Fibroblast of upper back skin (primary cell): Measurements from ENCODE around the gene AFAP1.

Experiments
- DNase-seq: peaks from one replicate; pipeline ENCODE4 v3.0.0-alpha.2; 2013

The AFAP1 gene

DNA sequence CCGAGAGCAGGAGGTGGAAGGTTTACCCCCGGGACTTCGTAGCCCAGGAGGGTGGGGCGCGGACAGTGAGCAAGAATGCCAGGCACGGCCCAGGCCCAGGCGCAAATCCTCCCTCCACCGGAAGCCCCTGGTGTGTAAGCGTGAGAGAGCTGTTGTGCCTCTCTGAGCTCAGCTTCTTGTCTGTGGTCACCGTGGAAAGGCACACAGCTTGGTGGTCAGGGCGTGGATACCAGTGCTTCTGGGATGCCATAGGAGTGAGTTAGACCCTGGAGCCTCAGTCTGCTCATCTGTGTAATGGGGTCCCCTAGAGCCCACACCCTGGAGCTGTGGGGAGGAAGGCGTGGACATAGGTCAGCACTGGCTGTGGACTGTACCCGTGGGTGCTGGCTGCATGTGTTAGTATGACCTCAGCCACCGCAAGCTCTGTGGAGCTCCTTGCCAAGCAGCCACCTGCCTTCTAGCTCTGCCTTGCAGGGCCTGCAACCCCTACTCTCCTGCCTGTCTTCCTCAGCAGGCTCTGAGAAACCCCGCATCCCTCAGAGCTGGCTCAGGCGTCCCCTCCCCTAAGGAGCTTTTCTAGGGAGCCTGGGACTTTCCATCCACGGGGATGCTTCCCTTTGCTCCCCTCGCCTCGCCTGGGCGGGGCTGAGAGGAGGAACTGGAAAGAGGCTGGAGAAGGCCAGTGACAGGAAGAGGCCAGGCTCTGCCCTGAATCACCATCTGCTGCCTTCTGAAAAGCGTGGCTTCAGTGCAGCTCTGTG, 28.0 kb upstream of the AFAP1 start:
- DNase-seq = no peak

DNA sequence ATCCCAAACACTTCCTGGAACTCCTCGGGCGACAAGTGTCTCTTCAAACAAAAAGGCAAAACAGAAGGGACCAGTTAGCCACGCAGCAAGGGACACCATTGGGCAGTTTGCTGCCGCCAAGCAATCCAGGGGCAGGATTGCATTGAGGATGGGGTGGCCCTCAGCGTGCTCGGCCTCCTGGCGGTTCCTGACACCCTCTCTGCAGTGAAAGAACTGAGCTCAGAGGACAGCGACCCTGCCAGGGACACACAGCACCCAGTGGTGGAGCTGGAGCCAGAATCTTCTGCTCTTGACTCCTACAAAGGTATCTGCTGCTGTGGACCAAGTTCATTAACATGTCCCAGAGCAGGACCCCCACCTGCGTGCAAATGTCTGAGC, 27.4 kb upstream of the AFAP1 start:
- DNase-seq = no peak

DNA sequence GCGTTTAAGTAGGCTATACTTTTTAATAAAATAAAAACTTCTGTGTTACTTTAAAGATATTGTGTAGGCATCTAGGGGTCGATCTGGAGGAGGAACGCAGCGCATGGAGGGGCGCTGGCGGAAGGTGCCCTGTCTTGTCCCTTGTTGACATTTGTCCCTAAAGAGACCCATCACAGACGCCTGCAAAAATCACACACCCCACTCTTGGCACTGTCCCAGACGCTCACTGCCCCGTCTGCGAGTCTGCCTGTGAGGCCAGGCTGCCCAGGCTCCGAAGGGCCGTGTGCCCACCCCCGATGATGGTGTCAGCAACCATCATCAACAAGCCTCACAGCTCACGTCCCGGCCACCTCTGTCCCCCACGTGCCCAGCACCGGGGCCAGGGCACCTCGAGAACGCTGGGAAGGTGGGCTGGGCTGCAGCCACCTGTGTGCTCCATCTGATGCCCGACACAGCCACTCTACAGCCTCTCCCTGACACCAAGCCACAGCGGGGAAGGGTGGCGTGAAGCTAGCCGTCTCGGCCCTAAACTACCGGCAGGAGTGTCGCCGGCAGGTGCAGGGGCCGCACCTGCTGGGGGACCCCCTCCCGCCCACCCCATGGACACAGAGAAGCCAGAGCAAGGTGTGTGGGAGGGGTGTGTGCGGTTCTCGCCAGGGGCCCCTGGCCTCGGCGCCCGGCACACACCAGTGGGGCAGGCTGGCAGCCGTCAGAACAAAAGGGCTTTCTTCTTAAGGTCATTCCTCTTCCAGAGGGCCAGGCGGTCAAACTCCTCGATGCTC, 26.8 kb upstream of the AFAP1 start:
- no peak for DNase-seq

DNA sequence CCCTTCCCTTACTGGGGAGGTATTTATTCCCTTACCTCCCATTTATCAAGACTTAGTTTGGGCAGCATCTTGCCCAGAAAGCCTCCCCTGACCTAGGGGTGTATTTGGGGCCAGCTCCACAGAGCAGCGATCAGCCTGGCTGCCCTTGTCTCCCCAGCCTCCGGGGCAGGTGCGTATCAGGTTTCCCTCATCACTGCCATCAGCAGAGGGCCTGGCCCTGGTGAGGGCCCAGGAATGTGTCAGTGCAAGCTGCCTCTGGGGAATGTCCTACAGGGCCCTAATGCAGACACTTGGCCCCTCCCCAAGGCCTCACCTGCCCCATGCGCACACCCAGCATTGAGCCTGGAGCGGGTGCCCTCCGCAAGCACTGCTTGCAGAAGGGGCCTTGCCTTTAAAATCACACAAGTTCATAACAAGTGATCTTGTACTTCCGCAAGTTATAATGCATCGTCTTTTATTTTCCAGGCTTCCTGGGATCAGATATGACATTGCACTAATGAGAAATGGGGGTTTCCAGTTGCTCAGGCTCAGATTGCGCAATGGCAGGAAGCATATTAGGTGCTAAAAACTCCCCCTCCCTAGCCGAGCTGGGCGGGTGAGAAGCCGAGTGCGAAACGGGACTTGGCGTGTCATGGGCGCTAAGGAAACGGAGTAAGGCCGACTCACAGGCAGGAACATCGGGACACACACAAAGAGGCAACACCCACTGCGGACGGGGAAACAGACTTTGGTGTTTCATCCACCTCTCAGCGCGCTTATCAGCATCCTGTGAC, 25.4 kb upstream of the AFAP1 start:
- peak; percentile 47 for DNase-seq

DNA sequence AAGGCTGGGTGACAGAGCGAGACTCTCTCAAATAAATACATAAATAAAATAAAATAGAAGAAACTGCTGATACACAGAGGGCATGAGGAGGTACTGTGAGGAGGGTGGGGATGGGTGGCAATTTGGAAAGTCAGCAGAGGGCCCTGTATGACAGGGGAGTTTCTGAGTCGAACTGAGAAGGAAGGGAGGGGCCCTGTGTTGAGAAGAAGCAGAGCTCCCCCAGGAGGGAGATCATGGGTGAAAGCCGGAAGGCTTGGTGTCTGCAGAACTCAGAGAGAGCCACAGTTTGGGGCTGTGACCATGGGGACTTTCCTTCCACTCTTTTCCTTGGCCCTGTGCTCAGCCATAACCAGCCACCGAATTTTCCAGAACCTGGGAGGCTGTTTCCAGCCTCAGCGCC, 24.8 kb upstream of the AFAP1 start:
- no peak for DNase-seq

DNA sequence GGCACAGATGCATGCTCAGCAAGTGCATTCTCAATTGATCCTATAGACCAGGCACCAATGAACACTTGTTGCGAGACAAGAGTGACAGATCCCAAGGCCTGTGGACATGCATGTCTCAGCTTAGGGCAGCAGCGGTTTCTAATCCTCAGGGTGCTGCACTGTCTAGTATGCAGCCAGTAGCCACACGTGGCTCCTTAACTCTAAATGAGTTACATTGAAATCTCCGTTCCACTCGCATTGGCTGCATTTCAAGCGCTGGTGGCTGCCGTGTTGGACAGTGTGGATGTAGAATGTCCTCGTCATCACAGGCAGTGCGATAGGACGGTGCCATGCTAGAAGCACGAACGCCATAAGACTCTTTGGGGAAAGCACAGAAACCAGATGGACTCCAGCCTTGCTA, 24.0 kb upstream of the AFAP1 start:
- DNase-seq = no peak

DNA sequence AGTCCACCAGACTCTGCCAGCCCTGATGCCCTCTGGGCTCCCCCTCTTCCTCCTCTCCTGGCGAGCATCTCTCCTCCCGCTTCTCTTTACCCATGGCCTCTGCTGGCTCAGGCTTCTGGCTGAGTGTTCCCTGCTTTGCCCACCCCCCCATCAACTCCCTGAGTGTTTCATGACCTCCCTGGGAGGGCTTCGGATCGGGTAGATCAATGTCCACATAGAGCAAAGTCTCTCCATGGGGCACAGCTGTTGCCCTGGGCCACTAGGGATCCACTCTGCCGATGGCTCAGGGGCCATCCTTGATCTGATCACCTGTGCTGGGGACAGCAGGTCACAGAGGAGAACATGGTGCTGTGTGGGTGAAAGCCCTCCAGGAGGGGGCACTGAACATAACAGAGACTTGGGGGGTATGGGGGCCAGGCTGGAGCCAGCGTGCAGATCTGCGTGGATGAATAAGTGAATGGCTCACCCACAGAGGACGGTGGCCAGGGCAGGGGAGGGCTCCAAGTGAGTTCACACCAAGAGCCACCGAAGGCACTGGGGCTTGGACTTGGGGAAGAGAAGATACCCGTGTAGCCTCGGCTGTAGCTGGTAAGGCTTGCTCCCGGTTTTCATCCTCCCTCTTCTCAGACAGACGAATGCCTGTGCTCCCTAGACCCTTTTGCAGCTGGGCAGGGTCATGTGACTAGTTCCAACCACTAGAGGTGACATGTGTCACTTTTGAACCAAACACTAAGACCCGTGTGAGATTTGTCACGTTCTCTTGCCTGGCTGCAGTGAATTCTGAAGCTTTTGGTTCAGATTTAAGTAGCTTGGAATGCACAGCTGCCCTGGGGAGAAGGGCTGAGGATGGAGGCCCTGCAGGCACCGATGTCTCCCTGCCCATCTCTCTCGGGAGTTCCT, 23.2 kb upstream of the AFAP1 start:
- DNase-seq = no peak

DNA sequence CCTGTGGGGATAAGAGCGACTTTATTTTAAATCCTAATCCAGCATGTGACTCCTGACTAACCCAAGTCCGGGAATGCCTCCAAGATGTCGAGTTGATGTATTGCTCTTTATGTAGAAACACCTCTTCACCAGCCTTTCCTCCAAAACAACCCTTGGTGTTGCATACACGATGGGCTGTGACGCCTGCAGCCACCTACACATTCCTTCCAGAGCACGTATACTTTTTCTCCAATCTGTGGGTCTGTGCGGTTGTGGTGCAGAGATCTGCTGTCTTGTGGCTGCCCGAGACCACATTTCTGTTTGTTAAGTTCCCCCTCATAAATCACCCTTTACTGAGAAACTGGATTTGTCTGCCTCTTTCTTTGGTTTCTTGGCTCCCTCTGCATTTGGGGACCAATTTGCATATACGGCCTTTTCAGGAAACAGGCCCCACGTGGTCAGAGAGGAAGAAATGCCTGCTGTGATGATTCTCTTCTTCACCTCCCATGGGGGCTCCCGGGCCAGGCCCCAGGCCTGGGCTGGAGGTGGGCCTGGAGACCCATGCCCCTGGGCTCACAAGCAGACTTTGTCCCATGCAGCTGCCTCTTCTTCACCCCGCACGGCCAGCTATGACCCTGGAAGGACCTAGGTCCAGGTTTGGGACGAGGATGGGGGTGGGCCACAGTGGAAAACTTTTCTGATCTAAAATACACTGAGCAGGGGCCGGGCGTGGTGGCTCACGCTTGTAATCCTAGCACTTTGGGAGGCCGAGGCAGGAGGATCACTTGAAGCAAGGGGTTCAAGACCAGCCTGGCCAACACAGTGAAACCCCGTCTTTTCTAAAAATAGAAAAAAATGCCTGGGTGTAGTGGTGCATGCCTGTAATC, 21.4 kb upstream of the AFAP1 start:
- peak; percentile 100 for DNase-seq

DNA sequence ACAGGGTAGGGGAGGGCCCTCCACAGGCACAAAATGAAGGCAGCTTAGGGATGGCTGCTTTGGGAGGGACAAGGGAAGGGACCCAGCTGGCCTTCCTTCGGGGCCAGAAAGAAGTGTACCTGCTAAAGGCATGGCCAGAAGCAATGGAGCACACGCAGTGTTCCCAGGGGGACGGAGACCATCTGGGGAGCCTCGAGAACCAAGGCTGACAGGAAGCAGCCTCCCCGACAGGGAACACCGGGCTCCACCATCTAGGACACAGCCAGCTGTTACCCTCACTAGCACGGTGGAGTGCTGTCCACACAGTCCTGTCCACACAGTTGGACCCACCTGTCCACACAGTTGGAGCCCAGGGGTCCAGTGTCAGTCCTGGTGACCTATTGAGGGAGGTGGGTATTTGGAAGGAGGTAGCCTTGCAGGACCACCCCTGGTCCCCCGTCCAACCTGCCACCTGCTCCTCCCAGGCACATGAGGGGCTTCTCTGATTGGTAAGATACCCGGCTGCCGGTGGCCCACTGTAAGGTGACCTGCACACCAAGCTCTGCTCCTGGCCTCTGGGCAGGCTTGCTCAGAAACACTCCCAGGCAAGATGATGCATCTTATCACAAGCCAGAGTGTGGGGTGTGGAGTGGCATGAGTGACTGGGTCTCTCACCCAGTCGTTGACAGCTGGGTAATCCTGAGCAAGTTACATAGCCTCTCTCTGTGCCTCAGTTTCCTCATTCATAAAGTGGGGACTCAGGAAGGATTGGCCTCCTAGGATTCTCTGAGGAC, 20.5 kb upstream of the AFAP1 start:
- DNase-seq = no peak

DNA sequence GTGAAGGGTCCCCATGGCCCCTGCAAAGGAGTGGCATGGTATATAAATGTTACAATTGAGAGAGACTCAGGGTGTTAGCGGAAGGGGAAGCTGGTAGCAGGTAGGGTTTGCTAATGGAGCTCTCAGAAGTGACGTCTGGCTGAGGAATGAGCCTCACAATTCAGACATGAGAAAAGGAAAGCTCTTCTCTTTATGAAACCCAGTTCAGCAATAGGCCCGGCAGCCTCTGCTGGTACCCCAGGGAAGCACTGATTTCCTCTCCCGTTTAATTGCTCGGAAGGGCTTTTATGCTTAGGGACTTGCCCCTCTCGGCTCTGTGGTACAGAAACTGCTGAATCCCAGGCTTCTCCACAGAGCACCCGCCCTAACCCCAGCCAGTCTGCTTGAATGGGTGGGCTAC, 19.4 kb upstream of the AFAP1 start:
- DNase-seq = no peak

DNA sequence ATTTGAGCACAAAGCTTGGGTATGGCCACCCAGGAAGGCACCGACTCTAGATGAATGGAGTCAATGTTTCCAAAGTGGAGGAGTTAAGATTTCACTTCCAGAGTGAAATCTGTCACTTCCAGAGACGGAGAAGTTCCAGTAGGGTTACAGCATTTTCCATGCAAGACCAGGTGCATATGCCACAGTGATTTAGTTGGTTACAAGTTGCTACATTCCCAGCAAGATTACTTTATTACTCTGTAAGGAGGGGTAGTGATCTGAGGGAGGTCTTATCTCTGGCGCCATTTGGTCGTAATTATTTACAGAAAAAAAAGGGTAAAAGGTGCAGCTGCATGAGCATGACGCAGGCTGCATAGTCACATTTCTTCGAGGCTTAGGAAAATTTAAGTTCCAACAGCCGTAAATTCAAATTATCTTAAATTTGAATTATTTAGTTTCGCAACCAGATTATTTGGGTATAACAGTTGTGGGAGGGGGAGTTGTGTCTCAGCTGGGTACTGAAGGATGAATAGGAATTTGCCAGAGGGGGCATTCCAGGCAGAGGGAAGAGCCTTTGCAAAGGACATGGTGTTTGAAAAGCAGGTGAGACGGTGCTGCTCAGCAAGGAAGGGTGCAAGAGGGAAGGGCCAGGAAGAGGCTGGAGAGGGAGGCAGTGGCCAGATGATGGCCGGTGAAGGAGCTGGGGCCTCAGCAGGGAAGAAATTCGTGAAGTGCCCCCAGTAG, 17.4 kb upstream of the AFAP1 start:
- DNase-seq = no peak

DNA sequence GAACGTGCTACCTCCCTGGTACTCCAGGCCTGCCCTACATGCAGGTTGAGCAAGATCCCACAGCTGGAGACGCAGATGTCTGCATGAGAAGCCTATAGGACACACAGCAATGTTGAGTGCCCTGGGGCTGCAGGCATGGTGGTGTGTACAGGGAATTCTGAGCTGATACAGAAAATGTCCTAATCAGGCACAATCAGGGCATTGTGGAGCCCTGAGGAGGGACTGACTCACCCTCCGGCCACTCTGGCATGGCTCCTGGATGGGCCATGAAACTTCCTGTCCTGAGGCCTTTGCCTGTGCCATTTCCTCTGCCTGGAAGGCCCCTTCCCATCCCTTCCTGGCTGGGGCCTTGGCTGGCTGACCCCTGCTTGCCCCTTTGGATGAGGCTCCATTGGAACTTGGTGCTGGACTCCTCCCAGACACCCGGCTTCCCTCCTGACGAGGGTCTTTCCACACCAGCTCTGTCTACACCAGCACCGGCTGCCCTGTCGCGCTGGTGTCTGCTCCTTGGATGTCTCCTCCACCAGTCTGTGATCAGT, 16.7 kb upstream of the AFAP1 start:
- no peak for DNase-seq

DNA sequence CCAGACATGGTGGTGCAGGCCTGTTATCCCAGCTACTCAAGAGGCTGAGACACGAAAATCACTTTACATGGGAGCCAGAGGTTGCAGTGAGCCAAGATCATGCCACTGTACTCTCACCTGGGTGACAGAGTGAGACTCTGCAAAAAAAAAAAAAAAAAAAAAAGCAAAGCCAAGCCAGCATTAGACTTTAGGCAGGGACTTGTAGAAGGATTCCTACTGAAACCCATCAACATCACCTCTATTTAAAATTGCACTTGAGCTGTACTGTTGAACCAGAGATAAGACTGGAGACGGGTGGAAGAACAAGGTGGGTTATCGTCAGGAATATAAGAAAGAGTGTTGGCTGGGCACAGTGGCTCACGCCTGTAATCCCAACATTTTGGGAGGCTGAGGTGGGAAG, 15.7 kb upstream of the AFAP1 start:
- no peak for DNase-seq

DNA sequence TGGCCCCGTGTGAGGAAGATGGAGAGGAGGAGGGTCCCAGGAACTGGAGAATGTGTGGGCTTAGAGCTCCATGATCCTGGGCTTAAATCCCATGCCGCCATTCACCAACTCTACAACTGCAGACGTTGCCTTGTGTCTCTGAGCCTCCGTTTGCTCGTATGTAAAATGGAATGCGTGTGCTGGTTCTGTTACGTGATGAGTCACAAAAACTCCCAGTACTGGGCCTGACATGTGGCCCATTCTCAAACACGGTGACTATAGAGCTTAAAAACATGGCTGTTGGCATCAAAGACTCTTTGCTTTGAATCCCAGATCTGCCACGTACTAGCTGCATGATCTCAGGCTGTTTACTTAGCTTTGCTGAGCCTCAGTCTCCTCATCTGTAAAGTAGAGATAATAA, 13.0 kb upstream of the AFAP1 start:
- no peak for DNase-seq

DNA sequence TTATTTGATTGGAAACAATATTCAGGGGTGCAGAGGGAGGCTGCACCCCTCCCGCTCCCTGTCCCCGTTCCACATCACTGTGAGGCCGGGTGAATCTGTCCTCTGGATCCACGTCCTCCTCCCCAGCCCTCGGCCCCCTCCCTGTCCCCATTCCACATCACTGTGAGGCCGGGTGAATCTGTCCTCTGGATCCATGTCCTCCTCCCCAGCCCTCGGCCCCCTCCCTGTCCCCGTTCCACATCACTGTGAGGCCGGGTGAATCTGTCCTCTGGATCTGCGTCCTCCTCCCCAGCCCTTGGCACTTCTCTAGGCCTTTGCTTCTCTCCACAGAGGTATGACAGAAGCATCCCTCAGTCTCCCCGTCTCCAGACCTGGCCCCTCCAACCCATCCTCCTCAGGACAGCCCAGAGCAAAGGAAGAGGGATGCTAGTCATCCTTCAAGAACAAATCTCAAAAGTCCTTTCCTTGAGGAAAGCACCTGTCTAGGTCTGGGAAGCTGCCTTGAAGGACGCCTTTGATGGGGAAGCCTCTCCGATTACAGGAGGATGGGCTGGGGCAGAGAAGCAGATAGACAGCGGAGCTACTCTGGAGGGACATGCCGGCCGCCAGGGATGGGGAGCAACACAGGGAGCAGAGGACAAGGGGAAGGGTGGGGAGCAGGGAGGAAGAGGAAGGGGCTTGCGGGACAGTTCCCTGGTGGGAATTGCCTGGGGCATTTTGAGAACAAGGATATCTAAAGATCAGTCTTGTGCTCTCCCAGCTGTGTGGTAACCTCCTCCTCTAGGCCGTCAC, 10.8 kb upstream of the AFAP1 start:
- no peak for DNase-seq

DNA sequence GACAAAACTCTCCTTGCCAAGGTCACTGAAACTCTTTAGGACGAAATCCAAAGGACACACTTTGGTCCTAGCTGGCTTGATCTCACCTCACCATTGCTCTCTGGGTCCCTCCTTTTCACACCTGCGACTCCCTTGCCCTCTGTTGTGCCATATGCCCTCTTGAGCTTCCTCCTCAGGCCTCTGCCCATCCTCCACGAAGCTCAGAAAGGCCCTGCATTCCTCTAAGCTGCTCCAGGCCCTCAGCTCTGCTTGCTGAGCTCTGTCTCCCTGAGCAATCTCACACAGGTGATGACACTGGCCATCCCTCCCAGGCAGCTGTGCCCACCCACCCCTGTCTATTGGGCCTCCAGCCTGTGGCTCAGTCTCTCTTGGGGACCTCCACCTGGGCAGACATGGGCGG, 10.1 kb upstream of the AFAP1 start:
- no peak for DNase-seq

DNA sequence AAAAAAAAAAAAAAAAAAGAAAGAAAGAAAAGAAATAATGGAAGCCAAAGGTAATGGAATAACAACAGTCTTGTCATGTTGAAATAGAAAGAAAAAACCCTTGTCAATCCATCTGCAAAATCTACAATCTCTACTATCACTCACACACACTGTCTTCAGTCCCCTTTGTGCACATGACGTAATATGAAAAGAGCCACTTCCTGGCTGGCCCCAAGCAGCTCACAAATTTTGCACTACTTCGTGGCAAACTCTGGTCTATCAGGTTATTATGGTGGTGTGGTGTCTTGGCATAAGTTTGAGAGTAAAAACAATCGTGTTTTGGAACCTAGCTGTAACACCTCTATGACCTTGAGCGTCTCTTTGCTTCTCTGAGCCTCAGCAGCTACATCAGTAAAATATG, 8.3 kb upstream of the AFAP1 start:
- no peak for DNase-seq

DNA sequence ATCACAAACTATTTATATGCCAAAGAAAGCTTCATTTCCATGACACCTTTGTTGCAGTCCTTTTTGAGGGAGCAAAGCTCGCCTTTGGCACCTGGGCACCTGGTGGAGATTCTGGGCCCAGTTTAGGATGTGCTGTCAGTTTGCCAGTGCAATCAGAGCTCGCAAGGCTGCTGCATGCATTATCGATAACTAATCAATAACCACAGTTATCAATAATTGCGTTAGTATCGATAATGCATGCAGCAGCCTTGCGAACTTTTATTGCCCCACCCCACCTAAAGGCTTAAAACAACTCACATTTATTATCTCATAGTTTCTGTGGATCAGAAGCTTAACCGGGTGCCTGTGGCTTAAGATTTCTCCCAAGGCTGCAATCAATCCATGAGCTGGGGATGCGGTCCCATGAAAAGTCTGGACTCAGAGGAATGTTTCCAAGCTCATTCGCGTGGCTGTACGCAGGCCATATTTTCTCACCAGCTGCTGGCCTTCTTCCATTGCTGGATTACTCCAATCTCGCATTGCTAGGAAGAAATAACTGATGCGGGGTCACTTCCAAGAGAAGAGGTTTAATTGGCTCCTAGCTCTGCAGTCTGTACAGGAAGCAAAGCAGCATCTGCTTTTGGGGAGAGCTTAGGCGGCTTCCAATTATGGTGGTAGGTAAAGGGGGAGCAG, 6.2 kb upstream of the AFAP1 start:
- DNase-seq = peak; percentile 63
